Measurements from ENCODE around the gene DEPP1. TPM values are rescaled to one million over a fixed set of nuclear protein-coding genes. Genes with fewer than 3 reads are reported as not detected.

DEPP1 gene
- total and polyA plus RNA-seq, 2 donors (not counting 1 experiment from before 2014, with no cell fraction given): not detected

DNA sequence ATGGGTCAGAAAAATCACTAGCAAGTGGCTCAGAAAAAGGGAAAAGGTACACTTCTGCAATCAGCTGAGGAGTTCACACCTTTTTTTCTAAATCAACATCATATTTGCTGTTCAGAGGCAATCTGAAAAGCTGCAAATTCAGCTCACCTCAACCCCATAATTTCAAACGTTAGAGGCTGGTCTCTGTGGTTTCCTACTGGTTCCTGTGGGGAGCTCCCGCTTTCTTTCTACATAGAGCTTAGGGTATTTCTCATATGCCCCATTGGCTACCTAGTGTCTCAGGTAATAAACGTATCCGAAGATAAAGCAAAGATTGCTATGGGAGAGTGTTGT lies 16.9 kb upstream of the DEPP1 start:
- WGBS (ENCODE audit: insufficient coverage): 31% methylated on average over 2 of the region's 4 CpGs
- Histone ChIP-seq H3K4me2 (replicated peaks; ENCODE audit: low read depth, low read length, poor library complexity, severe bottlenecking) (no peak overlapping the region), H3K4me1 (ENCODE audit: control insufficient read depth in 2 of 2, insufficient read depth in 2 of 2, low read length in 2 of 2) (peaks cover 7 to 11% of the 10 kb centered on the region in 2 donors), H4K20me1 (ENCODE audit: control insufficient read depth, insufficient read depth, low read length, poor library complexity, severe bottlenecking) (no peaks in the 10 kb centered on the region), H3K79me2 (ENCODE audit: control insufficient read depth, insufficient read depth, low read length) (peaks cover 5% of the 10 kb centered on the region), H3K4me3 (ENCODE audit: control extremely low read depth in 1 of 5, extremely low read depth in 1 of 5, insufficient read depth in 1 of 5, low read depth in 2 of 5, low read length in 4 of 5) (no peak overlapping the region), H3K36me3 (replicated peaks in 1 of 2; ENCODE audit: control extremely low read depth in 1 of 2, control insufficient read depth in 1 of 2, extremely low read depth in 1 of 2, insufficient read depth in 2 of 2, low read length in 1 of 2) (no peaks in the 10 kb centered on the region), H3K9ac (ENCODE audit: low read length) (no peak overlapping the region), H3K9me3 (ENCODE audit: control extremely low read depth in 1 of 3, control insufficient read depth in 2 of 3, insufficient read depth in 1 of 3, low read length in 2 of 3) (no peaks in the 10 kb centered on the region), H2AFZ (ENCODE audit: insufficient read depth, low read depth, low read length, poor library complexity, severe bottlenecking) (peak overlapping the region; percentile 16), H3K27me3 (replicated peaks in 1 of 4; ENCODE audit: control extremely low read depth in 1 of 4, control insufficient read depth in 3 of 4, insufficient read depth in 4 of 4, low read length in 3 of 4) (no peaks in the 10 kb centered on the region), H3K27ac (ENCODE audit: low read length in 2 of 2) (no peak overlapping the region)
- CTCF ChIA-PET: interaction anchor here (0.7 to 1.6 kb wide), 5 partner anchors 10 to 63 kb away, joined by 3 to 8 read pairs (median 3); no protein-coding TSS in a partner anchor
- Mint-ChIP-seq H3K27ac (no peak overlapping the region), H3K4me1 (peaks cover 9% of the 10 kb centered on the region), H3K27me3 (no peaks in the 10 kb centered on the region), H3K9me3 (ENCODE audit: insufficient read depth) (no peaks in the 10 kb centered on the region), H3K4me3 (no peak overlapping the region)
- ATAC-seq (ENCODE audit: low read depth): no peak
- intact Hi-C loops (cut with micrococcal nuclease): no loop called here
- TF ChIP-seq EZH2 (IDR thresholded peaks at IDR 0.05; ENCODE audit: borderline replicate concordance, insufficient read depth, low read depth, low read length, poor library complexity, severe bottlenecking): no peak
- TF ChIP-seq, protein P1, sequence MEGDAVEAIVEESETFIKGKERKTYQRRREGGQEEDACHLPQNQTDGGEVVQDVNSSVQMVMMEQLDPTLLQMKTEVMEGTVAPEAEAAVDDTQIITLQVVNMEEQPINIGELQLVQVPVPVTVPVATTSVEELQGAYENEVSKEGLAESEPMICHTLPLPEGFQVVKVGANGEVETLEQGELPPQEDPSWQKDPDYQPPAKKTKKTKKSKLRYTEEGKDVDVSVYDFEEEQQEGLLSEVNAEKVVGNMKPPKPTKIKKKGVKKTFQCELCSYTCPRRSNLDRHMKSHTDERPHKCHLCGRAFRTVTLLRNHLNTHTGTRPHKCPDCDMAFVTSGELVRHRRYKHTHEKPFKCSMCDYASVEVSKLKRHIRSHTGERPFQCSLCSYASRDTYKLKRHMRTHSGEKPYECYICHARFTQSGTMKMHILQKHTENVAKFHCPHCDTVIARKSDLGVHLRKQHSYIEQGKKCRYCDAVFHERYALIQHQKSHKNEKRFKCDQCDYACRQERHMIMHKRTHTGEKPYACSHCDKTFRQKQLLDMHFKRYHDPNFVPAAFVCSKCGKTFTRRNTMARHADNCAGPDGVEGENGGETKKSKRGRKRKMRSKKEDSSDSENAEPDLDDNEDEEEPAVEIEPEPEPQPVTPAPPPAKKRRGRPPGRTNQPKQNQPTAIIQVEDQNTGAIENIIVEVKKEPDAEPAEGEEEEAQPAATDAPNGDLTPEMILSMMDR (IDR thresholded peaks at IDR 0.05): no peak
- no peak for DNase-seq
- POLR2A ChIA-PET: no interaction called here

DNA sequence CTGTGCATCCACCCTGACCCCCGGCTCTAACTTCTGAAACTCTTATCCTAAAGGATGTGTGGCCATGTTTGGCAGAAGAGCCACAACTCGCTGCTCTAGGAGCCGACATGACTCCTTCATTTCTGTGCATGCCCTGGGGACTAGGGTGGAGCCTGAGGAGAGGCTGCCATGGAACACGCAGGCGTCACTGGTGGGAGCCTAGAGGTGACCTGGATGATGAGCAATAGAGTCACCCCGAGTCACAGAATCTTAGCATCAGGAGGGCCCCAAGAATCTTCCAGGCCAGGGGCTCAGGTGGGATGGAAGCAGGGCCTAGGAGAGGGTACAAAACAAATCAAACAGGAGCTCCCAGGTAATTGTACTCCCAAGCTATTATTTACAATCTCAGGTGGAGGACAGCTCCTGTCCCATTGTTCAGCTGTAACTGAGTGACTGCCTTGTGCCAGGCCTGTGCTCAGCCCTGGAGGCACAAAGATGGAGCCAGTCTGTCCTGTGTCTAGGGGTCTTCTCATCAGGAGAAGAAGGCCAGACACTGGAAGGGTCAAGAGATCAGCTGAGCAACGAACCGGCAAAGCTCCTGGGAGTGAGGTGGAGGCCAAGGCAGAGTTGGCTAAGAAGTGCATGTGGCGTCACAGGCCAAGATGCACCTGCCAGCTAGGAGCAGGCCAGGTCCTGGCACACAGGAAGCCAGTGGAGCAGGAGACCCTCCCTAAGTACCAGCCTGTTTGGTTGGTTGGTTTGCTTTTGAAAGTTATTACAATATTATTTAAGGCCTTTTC lies 16.3 kb upstream of the DEPP1 start:
- ATAC-seq (ENCODE audit: low read depth): no peak
- no peaks in the 10 kb centered on the region for H3K36me3 ChIP-seq (replicated peaks in 1 of 2; ENCODE audit: control extremely low read depth in 1 of 2, control insufficient read depth in 1 of 2, extremely low read depth in 1 of 2, insufficient read depth in 2 of 2, low read length in 1 of 2)
- CTCF ChIA-PET: interaction anchor here (0.7 to 1.6 kb wide), 3 partner anchors 11 to 16 kb away, joined by 3 to 8 read pairs (median 3); no protein-coding TSS in a partner anchor
- TF ChIP-seq, protein P1 (IDR thresholded peaks at IDR 0.05): no peak
- TF ChIP-seq EZH2 (IDR thresholded peaks at IDR 0.05; ENCODE audit: borderline replicate concordance, insufficient read depth, low read depth, low read length, poor library complexity, severe bottlenecking): no peak
- H3K9me3 ChIP-seq (ENCODE audit: control extremely low read depth in 1 of 3, control insufficient read depth in 2 of 3, insufficient read depth in 1 of 3, low read length in 2 of 3): no peaks in the 10 kb centered on the region
- no peak overlapping the region for H3K9ac ChIP-seq (ENCODE audit: low read length)
- H3K4me3 Mint-ChIP-seq: no peak overlapping the region
- no peaks in the 10 kb centered on the region for H3K27me3 ChIP-seq (replicated peaks in 1 of 4; ENCODE audit: control extremely low read depth in 1 of 4, control insufficient read depth in 3 of 4, insufficient read depth in 4 of 4, low read length in 3 of 4)
- H3K4me1 ChIP-seq (ENCODE audit: control insufficient read depth in 2 of 2, insufficient read depth in 2 of 2, low read length in 2 of 2): peaks cover 1 to 5% of the 10 kb centered on the region in 2 donors
- no peak for DNase-seq
- H3K4me3 ChIP-seq (ENCODE audit: control extremely low read depth in 1 of 5, extremely low read depth in 1 of 5, insufficient read depth in 1 of 5, low read depth in 2 of 5, low read length in 4 of 5): no peak overlapping the region
- intact Hi-C loops (cut with micrococcal nuclease): no loop called here
- WGBS (ENCODE audit: insufficient coverage): 80% methylated on average over 8 of the region's 9 CpGs
- no peak overlapping the region for H3K27ac Mint-ChIP-seq
- no peak overlapping the region for H3K27ac ChIP-seq (ENCODE audit: low read length in 2 of 2)
- H3K4me2 ChIP-seq (replicated peaks; ENCODE audit: low read depth, low read length, poor library complexity, severe bottlenecking): no peak overlapping the region
- peak overlapping the region; percentile 16 for H2AFZ ChIP-seq (ENCODE audit: insufficient read depth, low read depth, low read length, poor library complexity, severe bottlenecking)
- H4K20me1 ChIP-seq (ENCODE audit: control insufficient read depth, insufficient read depth, low read length, poor library complexity, severe bottlenecking): no peaks in the 10 kb centered on the region
- no peaks in the 10 kb centered on the region for H3K79me2 ChIP-seq (ENCODE audit: control insufficient read depth, insufficient read depth, low read length)
- peaks cover 3% of the 10 kb centered on the region for H3K4me1 Mint-ChIP-seq
- H3K9me3 Mint-ChIP-seq (ENCODE audit: insufficient read depth): no peaks in the 10 kb centered on the region
- POLR2A ChIA-PET: no interaction called here
- no peaks in the 10 kb centered on the region for H3K27me3 Mint-ChIP-seq
